Tibial nerve (tissue), 4 donors: ENCODE measurements around the gene CAV1.

Experiments
- CTCF ChIP-seq, 5 experiments: fragments of 200-600 bp in 3 of 5; fragments of 450-650 bp in 2 of 5; sonication (generic) in 3 of 5; IDR thresholded peaks; one replicate each; pipeline ENCODE4 v1.5.1; 2016 to 2019; ENCODE audit warnings: antibody characterized with exemption in 5 of 5, mild to moderate bottlenecking in 3 of 5, moderate library complexity in 2 of 5
- EP300 ChIP-seq, 2 donors: sonication (generic); formaldehyde crosslinking; IDR thresholded peaks; one replicate each; pipeline ENCODE4 v1.6.1; 2017; ENCODE audit warnings: antibody characterized with exemption in 2 of 2, mild to moderate bottlenecking in 1 of 2
- POLR2A ChIP-seq, 2 donors: fragments of 450-650 bp; IDR thresholded peaks; one replicate each; pipeline ENCODE4 v1.6.1; 2017; ENCODE audit warnings: antibody characterized with exemption in 2 of 2, mild to moderate bottlenecking in 2 of 2, moderate library complexity in 2 of 2

DNA sequence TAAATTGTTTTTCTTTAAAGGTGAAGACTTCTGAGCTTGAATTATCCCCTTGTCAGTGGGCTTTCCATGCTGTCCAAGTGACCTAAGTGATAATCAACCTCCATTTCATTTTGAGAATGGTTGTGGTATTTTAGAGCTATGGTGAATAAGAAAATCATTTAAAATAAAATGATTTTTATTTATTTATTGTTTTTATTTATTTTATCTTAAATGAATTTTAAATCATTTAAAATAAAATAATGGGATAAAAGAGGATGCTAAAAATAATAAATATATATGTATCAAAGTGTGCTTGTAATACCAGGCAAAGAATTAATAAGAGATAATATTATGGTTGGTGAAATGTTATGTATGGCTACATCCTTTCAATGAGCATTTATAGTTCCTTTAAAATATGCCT, 24.5 kb downstream of the CAV1 start:
- TF ChIP-seq CTCF (IDR thresholded peaks at IDR 0.05) (no peak), POLR2A (IDR thresholded peaks at IDR 0.05) (no peak), EP300 (IDR thresholded peaks at IDR 0.05) (no peak)
